ENCODE results near the gene HAND2.

The HAND2 gene

DNA sequence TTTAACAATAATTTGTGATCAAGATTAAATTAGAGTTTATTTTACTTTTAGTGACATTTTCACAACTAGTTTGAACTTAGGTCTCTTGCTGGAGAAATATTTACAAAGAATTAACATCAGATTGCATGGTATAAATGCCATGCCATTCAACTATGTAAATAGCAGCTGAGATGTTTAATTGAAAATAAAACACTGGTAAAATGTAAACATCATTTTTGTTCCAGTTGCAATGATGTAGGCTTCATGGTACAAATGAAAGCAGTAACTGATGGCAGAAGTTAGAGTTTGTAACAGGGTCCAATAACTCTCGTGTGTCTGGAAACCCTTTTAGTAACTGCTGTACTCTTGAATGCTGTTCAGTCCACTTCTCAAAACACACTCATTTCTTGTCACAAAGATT is 43.7 kb upstream of the HAND2 start:
- Histone ChIP-seq H3K27ac (replicated peaks) (no peak overlapping the region), H3K27me3 (ENCODE audit: insufficient read depth, poor library complexity, severe bottlenecking) (peaks cover 5% of the 10 kb centered on the region), H3K4me3 (replicated peaks; ENCODE audit: insufficient read depth, low read length) (no peak overlapping the region)
- TF ChIP-seq, protein P1, sequence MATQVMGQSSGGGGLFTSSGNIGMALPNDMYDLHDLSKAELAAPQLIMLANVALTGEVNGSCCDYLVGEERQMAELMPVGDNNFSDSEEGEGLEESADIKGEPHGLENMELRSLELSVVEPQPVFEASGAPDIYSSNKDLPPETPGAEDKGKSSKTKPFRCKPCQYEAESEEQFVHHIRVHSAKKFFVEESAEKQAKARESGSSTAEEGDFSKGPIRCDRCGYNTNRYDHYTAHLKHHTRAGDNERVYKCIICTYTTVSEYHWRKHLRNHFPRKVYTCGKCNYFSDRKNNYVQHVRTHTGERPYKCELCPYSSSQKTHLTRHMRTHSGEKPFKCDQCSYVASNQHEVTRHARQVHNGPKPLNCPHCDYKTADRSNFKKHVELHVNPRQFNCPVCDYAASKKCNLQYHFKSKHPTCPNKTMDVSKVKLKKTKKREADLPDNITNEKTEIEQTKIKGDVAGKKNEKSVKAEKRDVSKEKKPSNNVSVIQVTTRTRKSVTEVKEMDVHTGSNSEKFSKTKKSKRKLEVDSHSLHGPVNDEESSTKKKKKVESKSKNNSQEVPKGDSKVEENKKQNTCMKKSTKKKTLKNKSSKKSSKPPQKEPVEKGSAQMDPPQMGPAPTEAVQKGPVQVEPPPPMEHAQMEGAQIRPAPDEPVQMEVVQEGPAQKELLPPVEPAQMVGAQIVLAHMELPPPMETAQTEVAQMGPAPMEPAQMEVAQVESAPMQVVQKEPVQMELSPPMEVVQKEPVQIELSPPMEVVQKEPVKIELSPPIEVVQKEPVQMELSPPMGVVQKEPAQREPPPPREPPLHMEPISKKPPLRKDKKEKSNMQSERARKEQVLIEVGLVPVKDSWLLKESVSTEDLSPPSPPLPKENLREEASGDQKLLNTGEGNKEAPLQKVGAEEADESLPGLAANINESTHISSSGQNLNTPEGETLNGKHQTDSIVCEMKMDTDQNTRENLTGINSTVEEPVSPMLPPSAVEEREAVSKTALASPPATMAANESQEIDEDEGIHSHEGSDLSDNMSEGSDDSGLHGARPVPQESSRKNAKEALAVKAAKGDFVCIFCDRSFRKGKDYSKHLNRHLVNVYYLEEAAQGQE (IDR thresholded peaks at IDR 0.05; ENCODE audit: insufficient replicate concordance, low read depth): no peak
- TF ChIP-seq SPI1 (IDR thresholded peaks at IDR 0.05; ENCODE audit: borderline replicate concordance, low read depth) (no peak), GABPA (IDR thresholded peaks at IDR 0.05; ENCODE audit: low read depth) (no peak), POLR2AphosphoS5 (IDR thresholded peaks at IDR 0.05; ENCODE audit: low read depth) (no peak)
- TF ChIP-seq, protein P2, sequence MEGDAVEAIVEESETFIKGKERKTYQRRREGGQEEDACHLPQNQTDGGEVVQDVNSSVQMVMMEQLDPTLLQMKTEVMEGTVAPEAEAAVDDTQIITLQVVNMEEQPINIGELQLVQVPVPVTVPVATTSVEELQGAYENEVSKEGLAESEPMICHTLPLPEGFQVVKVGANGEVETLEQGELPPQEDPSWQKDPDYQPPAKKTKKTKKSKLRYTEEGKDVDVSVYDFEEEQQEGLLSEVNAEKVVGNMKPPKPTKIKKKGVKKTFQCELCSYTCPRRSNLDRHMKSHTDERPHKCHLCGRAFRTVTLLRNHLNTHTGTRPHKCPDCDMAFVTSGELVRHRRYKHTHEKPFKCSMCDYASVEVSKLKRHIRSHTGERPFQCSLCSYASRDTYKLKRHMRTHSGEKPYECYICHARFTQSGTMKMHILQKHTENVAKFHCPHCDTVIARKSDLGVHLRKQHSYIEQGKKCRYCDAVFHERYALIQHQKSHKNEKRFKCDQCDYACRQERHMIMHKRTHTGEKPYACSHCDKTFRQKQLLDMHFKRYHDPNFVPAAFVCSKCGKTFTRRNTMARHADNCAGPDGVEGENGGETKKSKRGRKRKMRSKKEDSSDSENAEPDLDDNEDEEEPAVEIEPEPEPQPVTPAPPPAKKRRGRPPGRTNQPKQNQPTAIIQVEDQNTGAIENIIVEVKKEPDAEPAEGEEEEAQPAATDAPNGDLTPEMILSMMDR (IDR thresholded peaks at IDR 0.05; ENCODE audit: insufficient read depth, low read length): no peak
- no peak for DNase-seq (ENCODE audit: low read depth in 1 of 2, low spot score in 1 of 2)

DNA sequence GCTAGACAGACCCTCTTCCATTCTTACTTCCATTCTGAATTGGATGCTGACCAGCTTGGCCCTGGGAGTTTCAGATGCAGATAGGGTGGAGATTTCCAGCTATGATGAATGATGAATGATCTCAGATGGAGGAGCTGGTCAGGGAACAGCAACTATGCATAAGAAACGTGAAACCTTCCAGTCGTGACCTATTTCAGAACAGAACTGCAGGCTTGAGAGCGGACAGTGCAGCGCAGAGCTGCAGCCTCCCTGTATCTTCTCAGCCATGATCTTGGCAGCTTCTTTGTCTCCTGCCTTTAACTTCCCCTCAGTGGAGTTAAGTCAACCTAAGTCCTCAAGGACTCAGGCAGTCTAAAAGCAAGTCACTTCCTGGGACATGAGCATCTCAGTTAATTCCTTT is 43.3 kb upstream of the HAND2 start:
- H3K27me3 ChIP-seq (ENCODE audit: insufficient read depth, poor library complexity, severe bottlenecking): peaks cover 5% of the 10 kb centered on the region
- TF ChIP-seq, protein P2 (IDR thresholded peaks at IDR 0.05; ENCODE audit: insufficient read depth, low read length): no peak
- TF ChIP-seq POLR2AphosphoS5 (IDR thresholded peaks at IDR 0.05; ENCODE audit: low read depth) (no peak), GABPA (IDR thresholded peaks at IDR 0.05; ENCODE audit: low read depth) (no peak), SPI1 (IDR thresholded peaks at IDR 0.05; ENCODE audit: borderline replicate concordance, low read depth) (no peak)
- TF ChIP-seq, protein P1 (IDR thresholded peaks at IDR 0.05; ENCODE audit: insufficient replicate concordance, low read depth): no peak
- DNase-seq (ENCODE audit: low read depth in 1 of 2, low spot score in 1 of 2): no peak
- H3K4me3 ChIP-seq (replicated peaks; ENCODE audit: insufficient read depth, low read length): no peak overlapping the region
- no peak overlapping the region for H3K27ac ChIP-seq (replicated peaks)

DNA sequence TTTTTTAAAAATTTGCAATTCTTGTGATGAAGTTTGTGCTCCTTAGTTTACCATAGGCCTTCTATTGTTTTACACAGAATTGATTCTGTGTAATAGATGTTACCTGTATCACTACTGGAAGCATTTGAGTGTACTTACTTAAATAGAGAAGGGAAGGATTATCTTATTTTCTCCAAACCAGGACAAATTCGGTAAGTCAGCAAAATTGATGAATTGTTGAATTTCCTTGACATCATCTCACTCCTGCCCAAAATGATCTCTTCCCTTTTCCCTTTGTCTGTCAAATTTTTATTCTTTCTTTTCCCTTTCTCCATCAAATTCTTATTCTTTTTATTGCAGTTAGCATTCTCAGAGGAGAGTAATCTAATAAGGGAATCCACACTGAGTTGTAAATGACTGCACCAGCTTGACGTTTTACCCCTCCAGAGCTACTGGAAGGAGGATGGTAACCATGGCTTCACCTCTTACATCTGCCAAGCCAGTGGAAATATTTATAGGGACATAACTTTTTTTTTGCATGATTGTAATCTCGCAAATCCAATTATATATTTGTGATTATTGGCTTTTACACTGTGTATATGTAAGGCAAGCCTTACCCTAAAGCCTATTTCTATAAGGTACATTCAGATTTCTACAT is 42.6 kb upstream of the HAND2 start:
- TF ChIP-seq POLR2AphosphoS5 (IDR thresholded peaks at IDR 0.05; ENCODE audit: low read depth) (no peak), GABPA (IDR thresholded peaks at IDR 0.05; ENCODE audit: low read depth) (no peak), SPI1 (IDR thresholded peaks at IDR 0.05; ENCODE audit: borderline replicate concordance, low read depth) (no peak)
- TF ChIP-seq, protein P2 (IDR thresholded peaks at IDR 0.05; ENCODE audit: insufficient read depth, low read length): no peak
- TF ChIP-seq, protein P1 (IDR thresholded peaks at IDR 0.05; ENCODE audit: insufficient replicate concordance, low read depth): no peak
- no peak overlapping the region for H3K4me3 ChIP-seq (replicated peaks; ENCODE audit: insufficient read depth, low read length)
- peaks cover 5% of the 10 kb centered on the region for H3K27me3 ChIP-seq (ENCODE audit: insufficient read depth, poor library complexity, severe bottlenecking)
- no peak for DNase-seq (ENCODE audit: low read depth in 1 of 2, low spot score in 1 of 2)
- H3K27ac ChIP-seq (replicated peaks): no peak overlapping the region

Data from HL-60 (cell line).